Effector CD8-positive, alpha-beta T cell (primary cell): ENCODE measurements around the gene PLCB4.
"Not testable (repeated sequence)": the region's sequence is repeated elsewhere in the genome, so short reads cannot be mapped to it uniquely, and the experiment has no call there.

ENCODE experiments used
- DNase-seq: peaks from one replicate; lab custom pipeline; 2025; lab: John Stamatoyannopoulos, UW

Gene PLCB4

GRCh38 chr20:9142809-9143208, 73.9 kb downstream of the PLCB4 start:
- no peak for DNase-seq

- DNase-seq: no peak
Observed at GRCh38 chr20:9143926-9144325, 75.0 kb downstream of the PLCB4 start.

DNA sequence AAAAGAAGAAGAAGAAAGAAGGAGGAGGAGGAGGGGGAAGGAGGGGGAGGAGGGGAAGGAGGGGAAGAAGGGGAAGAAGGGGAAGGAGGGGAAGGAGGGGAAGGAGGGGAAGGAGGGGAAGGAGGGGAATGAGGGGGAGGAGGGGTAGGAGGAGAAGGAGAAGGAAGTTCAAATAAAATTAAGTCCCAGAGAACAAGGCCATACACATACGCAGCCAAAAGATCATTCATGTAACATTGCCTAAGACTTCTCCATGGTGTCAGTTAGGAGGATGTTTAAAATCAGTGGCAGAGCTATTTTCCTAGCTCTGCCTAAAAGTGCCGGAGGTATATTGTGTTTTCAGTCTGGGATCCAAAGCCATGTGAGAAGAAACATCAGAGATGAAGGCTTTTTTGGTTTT, 75.8 kb downstream of the PLCB4 start:
- DNase-seq: no peak

DNA sequence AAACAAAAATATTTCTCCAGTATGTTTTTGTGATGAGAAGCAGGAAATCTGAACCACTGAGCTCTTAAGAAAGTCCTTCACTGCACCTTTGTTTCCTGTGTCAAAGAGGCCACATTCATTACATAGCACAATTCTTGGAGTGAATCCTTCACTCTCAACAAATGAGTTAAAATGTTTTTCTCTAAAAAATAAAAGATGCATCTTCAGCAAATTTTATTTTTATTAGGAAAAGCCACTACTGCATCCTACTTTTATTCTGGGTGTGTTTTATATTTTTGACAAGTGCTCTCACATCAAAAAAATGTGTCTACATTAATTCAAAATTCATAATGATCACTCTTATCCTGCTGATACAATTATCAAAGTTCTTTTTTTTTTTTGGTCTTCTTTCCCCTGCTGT, 76.3 kb downstream of the PLCB4 start:
- DNase-seq: no peak

- DNase-seq: no peak
Observed at GRCh38 chr20:9146649-9147048, 77.8 kb downstream of the PLCB4 start.

- no peak for DNase-seq
Observed at GRCh38 chr20:9147547-9148024, 78.7 kb downstream of the PLCB4 start.

GRCh38 chr20:9148291-9148690, 79.4 kb downstream of the PLCB4 start:
- DNase-seq: no peak

- DNase-seq: no peak
Observed at GRCh38 chr20:9149087-9149486, 80.2 kb downstream of the PLCB4 start.

DNA sequence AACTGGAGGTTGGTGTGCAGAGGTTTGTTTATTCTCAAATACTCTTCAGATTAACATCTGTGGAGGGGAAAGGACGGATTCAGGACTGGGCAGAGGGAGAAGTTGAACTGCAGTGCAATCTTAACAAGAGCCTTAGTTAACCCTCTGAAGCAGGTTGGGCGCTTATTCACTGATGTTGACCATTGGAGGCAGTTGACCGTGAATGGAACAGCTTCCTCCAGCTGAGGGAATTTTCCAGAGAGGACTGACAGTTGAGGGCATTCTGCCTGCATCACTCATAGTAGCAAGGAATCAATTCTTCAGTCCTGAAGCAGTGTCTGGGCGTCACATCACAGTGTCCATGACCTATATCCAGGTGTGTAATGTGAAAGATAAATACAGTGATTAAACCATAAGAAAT, 80.9 kb downstream of the PLCB4 start:
- no peak for DNase-seq

GRCh38 chr20:9150679-9151078, 81.8 kb downstream of the PLCB4 start:
- DNase-seq: no peak

DNA sequence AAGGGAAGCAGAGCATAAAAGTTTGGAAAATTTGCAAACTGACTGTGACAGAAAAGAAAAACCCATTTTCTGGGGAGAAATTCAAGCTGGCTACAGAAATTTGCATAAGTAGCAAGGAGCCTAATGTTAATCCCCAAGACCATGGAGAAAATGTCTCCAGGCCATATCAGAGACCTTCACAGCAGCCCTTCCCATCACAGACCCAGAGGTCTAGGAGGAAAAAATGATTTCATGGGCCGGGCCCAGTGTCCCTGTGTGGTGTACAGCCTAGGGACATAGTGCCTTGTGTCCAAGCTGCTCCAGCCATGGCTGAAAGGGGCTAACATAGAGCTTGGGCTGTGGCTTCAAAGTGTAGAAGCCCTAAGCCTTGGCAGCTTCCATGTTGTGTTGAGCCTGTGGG, 83.3 kb downstream of the PLCB4 start:
- DNase-seq: not testable (repeated sequence)

DNA sequence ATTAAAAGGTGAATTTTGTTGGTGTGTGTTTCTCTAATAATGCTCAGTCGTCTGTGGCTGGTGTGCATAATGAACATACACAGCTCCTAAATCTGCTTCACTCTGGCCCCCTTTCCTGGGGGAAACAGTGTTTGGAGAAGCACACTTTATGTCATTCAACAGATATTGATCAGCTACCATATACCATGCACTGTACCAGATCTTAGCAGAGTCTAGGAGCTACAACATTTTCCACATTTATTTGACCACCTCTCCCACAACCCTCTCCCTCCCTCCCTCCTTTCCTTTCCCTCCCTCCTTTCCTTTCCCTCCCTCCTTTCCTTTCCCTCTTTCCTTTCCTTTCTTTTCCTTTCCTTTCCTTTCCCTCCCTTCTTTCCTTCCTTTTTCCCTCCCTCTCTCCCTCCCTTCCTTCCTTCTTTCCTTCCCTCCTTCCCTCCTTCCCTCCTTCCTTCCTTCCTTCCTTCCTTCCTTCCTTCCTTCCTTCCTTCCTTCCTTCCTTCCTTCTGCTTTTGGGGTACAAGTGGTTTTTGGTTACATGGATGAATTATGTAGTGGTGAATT, 85.7 kb downstream of the PLCB4 start:
- DNase-seq: no peak

DNA sequence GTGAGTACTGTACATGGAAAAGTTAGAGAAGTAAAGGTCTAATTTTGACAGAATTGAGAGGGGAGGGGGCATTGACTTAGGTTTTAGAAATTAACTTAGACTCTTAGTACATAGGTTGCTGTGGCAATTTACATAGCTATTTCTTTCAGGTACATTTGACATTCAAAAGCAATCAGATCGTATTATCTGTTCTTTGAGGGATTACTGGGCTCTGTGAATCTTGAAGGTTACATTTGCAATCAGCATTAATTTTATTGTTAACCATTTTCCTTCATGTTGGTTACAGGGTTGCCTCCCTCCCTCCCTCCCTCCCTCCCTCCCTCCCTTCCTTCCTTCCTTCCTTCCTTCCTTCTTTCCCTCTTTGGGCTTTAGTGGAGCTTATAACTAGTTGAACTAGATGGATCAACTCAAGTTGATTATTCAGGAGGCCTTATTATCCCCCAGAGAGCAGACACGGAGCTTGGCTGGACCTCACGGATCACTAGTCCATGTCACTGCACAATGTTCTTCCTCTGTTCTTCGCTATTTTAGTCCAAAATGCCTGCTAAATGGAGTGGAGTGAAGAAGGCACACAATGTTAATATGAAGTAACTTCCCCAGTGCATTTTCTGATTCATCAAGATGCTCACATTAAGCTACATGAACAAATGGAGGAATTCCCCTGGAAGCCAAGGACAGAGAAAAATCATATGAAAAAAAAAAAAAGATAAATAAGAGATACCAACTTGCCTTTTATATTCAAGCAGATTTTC, 87.8 kb downstream of the PLCB4 start:
- no peak for DNase-seq

GRCh38 chr20:9160331-9160730, 91.4 kb downstream of the PLCB4 start:
- no peak for DNase-seq

DNA sequence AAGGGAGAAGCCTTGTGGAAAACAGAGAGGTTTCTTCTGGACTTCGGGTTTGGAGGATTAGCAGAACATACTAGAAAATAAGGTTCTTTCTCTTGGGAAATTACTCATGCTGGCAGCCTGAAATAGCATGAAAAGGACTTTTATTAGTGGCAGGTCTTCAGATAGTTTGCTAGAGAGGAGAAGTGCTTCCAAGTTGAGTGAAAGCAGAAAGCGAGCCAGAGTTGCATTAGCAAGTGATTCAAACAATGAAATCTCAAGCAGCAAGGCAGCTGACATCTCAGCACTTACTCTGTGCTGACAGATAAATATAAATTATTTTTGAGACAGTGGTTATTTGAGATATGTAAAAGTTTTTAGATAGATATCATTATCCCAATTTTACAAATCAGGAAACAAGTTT, 91.9 kb downstream of the PLCB4 start:
- DNase-seq: no peak

GRCh38 chr20:9161311-9161710, 92.4 kb downstream of the PLCB4 start:
- DNase-seq: no peak

DNA sequence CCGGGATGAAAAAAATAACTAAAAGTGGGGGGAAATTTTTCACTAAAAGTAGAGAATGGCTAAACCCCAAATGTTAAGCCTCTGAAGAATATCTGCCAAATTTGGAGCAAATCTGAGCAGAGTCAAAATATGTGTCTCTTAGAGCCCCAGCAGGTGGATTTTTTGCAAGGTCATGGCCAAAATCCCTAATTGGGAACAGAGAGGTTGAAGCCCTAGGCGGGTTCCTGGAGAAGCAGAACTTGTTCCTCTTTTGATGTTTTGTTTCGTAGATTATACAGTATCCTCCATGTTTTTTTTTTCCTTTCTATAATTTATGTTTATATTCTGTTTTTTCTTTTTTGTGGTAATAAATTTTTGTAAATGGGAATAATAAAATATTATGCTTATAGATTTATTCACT, 94.4 kb downstream of the PLCB4 start:
- DNase-seq: no peak

DNA sequence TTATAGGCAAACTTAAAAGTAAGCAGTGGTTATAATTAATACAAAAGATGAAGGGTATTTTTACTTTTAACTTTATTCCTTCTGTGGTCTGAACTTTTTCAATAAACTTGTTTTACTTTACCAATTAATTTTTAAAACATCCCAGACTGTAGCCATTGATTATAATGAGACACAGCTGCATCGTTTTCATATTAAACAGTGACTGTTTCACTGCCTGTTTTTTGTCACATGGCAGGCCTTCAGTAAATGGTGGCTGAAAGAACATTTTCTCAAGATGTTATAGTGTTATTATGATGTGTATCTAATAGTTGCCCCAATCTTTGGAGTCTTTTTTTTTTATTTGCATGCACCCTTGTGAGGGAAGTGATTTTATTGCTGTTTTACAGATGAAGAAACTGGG, 95.1 kb downstream of the PLCB4 start:
- no peak for DNase-seq

GRCh38 chr20:9165261-9165660, 96.4 kb downstream of the PLCB4 start:
- DNase-seq: no peak

- no peak for DNase-seq
Observed at GRCh38 chr20:9166153-9166780, 97.4 kb downstream of the PLCB4 start.

GRCh38 chr20:9169409-9169808, 100.5 kb downstream of the PLCB4 start:
- DNase-seq: no peak

DNA sequence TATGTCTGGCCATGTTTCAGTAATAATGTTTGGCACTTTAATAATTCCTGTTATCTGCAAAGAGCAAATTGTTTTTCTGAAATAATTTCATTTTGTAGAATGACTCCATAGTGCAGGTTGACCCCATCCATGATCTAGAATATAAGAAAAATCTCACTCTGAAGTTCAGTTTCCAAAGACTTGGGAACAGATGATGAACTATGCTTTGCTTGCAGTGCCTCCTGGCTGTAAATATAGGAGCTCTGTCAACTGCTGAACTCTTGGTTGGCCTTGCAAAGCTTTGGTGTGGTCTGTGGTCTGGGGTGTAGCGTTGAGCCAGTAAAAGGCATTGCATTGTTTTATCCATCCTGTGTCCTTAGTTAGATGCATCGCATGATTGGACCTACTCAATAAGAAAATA, 104.0 kb downstream of the PLCB4 start:
- no peak for DNase-seq

GRCh38 chr20:9177278-9177677, 108.4 kb downstream of the PLCB4 start:
- DNase-seq: no peak
